SIG-M5 (cell line): ENCODE measurements around the gene GSK3A.
A peak's percentile ranks its signal among the peaks of the same experiment; 100 is the strongest.
"Not testable (repeated sequence)": the region's sequence is repeated elsewhere in the genome, so short reads cannot be mapped to it uniquely, and the experiment has no call there.

Experiments
- DNase-seq: peaks from one replicate; lab custom pipeline; 2025; lab: John Stamatoyannopoulos, UW

GSK3A gene

GRCh38 chr19:42268142-42268703, 25.8 kb upstream of the GSK3A start:
- DNase-seq: peak; percentile 90

DNA sequence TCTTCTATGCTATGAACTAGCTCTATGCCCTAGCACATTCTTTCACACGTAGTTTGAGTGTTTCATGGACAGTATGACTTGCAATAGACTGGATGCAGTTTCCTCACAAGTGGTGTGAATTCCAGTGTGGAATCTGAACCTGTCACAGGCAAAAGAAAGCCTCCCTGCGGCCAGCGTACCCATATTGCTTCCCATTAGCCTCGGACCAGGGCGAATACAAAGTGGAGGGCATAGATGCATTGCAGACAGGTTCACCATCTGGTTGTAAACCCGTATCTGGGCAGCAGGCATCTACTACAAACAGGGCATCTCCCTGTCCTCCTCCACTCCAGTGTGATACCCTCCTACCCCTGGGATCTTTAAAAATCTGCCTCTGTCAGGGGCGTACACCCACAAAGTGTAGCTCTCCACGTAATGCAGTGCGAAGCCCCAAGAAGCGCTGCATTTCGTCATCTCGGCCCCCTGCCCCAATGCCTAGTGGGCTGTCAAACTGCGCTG, 25.3 kb upstream of the GSK3A start:
- DNase-seq: no peak

DNA sequence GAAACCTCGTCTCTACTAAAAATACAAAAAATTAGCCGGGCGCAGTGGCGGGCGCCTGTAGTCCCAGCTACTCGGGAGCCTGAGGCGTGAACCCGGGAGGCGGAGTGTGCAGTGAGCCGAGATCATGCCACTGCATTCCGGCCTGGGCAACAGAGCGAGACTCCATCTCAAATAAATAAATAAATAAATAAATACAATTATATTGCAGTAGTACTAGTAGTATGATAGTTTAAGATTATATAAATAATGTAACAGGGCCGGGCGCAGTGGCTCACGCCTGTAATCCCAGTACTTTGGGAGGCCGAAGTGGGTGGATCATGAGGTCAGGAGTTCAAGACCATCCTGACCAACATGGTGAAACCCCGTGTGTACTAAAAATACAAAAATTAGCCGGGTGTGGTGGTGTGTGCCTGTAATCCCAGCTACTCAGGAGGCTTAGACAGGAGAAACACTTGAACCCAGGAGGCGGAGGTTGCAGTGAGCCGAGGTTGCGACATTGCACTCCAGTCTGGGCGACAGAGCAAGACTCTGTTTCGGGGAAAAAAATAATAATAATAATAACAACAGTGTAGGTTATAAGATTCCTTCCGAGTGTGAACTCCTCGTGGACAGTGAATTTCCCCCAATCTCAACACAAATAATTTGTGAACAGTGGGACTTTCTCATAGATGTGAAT, 24.7 kb upstream of the GSK3A start:
- not testable (repeated sequence) for DNase-seq

DNA sequence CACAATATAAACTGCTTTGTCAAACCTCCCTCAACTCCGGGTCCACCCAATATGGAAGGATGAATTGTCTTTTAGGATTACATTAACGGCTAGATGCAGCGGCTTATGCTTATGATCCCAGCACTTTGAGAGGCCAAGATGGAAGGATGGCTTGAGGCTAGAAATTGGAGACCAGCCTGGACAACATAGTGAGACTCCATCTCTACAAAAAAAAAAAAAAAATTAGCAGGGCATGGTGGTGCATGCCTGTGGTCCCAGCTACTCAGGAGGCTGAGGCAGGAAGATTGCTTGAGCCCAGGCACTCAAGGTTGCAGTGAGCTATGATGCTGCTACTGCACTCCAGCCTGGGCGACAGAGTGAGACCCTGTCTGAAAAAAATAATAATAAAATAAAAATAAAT, 23.7 kb upstream of the GSK3A start:
- not testable (repeated sequence) for DNase-seq

DNA sequence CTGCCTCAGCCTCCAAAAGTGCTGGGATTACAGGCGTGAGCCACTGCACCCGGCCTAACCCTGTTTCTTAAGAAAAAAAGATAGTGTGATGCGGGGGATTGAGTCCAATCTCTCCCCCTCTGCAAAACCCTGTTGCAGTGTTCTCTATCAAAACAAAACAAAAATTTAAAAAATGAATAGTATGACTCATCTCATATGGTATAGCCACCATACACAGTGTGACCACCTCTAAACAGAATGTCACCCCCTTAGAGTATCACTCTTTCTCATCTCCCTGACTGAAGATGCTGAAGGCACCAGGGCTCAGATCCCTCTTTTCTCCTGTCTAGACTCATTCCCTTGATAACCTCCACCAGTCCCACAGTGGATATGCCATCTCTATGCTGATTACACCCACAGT, 19.4 kb upstream of the GSK3A start:
- no peak for DNase-seq

- not testable (repeated sequence) for DNase-seq
Observed at GRCh38 chr19:42257842-42258241, 15.4 kb upstream of the GSK3A start.

GRCh38 chr19:42255766-42256745, 13.7 kb upstream of the GSK3A start:
- no peak for DNase-seq

- DNase-seq: peak; percentile 10
Observed at GRCh38 chr19:42254850-42255765, 12.7 kb upstream of the GSK3A start, which contains the start of gene ERF. Gene ERF (minus strand): TSS chr19:42255128. CDS start chr19:42254999, 129 bp downstream.

DNA sequence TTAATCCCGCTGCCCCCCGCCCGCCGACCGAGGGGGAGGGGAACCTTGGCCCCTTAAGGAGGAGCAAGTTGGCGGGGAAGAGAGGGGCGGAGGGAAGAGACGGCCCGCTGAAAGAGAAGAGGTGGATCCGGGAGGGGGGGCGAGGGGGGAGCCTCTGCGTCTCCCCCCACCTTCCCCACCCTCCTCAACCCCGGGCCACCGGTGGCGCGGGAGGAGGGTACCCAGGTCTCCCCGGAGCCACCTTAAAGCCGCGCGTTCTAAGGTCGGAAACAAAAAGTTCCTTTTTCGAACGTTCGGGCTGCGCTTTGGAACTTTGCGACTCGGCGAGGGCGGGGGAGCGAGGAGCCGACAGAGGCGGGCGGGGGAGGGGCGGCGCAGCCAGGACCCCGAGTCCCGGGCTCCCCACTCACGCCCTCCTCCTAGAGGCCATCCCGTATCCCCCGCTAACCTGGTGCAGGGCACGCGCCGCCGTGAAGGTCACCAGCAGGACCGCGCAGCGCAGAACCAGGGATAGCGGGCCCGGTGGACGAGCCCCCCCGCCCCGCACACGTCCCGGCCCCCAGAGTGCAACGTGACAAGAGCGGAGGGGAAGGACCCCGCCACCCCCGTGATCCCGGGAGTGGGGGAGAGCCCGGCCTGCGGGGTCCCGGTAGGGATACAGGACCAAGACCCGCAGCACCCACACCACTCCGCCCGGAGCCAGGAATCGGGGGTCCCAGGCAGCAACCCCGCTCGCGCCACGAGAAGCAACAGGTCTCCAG, 11.9 kb upstream of the GSK3A start:
- no peak for DNase-seq

DNA sequence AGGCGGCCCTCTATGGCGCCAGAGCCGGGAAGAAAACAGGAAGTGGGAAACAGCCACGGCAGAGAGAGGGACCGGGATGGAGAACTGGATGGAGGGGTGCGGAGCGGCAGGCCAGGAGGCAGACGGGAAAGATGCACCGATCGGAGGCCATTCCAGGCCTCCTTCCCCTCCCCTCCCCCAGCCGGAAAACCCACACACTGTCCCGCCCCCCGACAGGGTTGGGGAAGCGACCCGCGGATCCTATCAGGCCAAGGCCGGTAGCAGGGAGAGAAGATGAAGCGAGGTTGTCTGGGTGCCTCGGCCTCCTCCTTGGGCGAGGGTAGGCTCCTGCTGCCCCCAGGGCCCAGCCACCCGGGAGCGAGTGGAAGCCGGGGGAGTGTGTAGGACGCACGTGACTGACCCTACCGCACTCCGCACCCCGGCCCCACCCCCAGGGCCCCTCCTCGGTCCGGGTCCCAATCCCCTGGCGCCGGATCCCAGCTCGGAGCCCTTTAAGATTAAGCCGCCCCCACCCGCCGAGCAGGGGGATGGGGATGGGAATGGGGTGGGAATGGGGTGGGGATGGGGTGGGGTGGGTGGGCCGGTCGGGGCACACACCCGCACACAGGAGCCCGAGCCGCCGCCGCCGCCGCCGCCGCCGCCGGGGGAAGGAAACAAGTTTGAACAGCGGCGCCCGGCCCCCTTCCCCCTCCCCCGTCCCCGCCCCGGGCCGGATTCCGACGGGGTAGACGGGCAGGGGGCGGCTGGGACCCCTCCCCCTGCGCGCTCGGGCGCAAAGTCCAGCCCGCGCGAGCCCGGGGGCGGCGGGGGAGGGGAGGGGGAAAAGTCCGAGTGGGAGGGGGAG, 11.1 kb upstream of the GSK3A start:
- no peak for DNase-seq

DNA sequence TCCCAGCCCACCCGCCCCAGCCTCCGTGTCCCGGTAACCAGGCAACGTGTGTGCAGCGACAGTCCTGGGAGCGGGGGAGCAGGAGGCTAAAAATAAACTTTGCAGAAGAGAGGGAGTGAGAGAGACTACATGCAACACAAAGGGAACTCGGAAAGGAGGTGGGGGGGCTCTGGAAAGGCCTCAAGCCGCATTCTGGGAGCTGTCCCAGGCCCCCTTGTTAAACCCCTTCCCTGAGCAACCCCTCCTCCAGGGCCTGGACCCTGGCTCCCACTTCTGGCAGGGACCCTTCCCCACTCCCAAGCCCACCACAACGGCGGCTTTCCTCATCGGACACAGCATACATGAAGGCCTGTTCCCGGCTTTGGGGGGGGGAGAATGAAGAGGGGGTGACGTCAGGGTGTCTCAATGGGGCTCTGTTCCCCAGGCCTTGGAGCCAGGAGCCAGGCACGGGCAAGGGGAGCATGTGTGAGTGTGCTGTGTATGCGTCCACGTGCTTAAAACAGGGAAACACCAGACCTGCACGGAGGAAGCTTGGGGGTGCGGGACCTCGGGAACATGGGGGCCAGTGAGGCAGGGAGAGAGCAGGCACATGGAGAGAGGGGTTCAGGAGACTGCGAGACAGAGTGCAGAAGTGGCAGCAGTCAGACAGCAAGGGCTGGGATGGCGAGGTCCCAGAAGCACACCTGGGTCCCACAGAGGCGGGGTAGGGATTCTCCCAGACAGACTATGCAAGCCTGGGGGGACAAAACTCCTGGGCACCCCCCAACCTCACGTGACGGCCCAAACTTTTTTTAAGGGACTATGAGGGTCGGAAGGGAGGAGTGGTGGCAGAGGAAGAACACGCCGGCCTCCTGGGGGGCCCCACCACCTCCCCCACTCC, 10.2 kb upstream of the GSK3A start:
- DNase-seq: no peak

GRCh38 chr19:42251572-42252358, 9.4 kb upstream of the GSK3A start:
- DNase-seq: no peak

GRCh38 chr19:42250666-42251531, 8.5 kb upstream of the GSK3A start:
- no peak for DNase-seq

DNA sequence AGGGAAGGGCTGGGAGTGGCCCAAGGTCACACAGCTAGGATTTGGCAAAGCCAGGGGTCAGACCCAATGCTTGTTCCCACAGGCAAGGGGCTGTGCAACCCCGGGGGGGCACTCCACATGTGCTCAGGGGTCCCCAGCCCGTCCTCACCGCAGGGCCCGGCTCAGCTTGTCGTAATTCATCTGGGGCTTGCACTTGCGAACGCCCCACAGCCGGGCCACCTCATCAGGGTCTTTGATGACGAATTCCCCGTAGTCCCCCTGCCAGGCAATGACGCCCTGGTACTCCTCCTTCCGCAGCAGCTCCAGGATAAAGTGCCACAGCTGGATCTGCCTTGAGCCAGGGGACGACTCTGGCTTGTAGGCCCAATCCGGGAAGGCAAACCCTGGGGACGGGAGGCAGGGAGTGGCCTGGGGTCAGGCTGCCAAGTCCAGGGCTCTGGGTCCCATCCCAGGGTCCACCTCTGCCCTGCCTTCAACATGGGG, 7.8 kb upstream of the GSK3A start:
- no peak for DNase-seq

DNA sequence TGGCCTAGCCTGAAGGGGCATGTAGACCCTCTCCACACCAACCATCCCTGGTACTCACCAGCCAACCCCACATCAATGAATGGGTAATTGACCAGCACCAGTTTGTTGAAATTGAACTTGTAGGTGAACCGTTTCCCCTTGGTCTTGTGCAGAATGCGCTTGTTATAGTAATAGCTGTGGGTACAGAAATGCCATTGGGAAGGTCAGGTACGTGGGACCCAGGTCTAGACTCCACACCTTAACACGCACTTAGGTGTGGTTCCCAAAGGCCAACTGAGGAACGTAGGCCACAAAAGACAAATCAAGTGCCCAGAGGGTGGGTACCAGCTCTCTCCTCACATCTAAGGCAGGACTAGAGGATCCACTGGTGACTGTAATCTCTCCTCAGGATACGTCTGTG, 7.4 kb upstream of the GSK3A start:
- DNase-seq: no peak

GRCh38 chr19:42249149-42249750, 6.8 kb upstream of the GSK3A start:
- no peak for DNase-seq
